Chondrocyte (in vitro differentiated cells): ENCODE data around the gene ENPP6. TPM values are rescaled to one million over a fixed set of nuclear protein-coding genes. Genes with fewer than 3 reads are reported as not detected.

Source experiments
- DNase-seq: peaks from one replicate; pipeline ENCODE4 v3.0.0; 2021; ENCODE audit warnings: mixed read lengths, low spot score
- H3K27ac Mint-ChIP-seq: one replicate; pipeline ENCODE4 v1.8.0; 2021; ENCODE audit warnings: mild to moderate bottlenecking, moderate library complexity, mixed read lengths; ENCODE audit not compliant: unreplicated experiment
- H3K27me3 Mint-ChIP-seq: 2 replicates; pipeline ENCODE4 v1.8.0; 2021; ENCODE audit warnings: low read depth, mixed read lengths
- H3K36me3 Mint-ChIP-seq: 2 replicates; pipeline ENCODE4 v1.8.0; 2021; ENCODE audit warnings: low read depth, mixed read lengths
- H3K4me1 Mint-ChIP-seq: 2 replicates; pipeline ENCODE4 v1.8.0; 2021; ENCODE audit warnings: low read depth, mild to moderate bottlenecking, mixed read lengths
- H3K4me3 Mint-ChIP-seq: one replicate; pipeline ENCODE4 v1.8.0; 2021; ENCODE audit warnings: mild to moderate bottlenecking, moderate library complexity, mixed read lengths; ENCODE audit not compliant: unreplicated experiment
- H3K9me3 Mint-ChIP-seq: 2 replicates; pipeline ENCODE4 v1.8.0; 2021; ENCODE audit warnings: low read depth, mixed read lengths
- total RNA-seq: library from RNA; stranded (reverse); gene quantifications from 3 replicates; pipeline ENCODE4 v1.2.1, GENCODE V29; 2021
- TF ChIP-seq, protein P1 (sequence below): fragments of 200-600 bp; sonication (generic); IDR thresholded peaks from 2 replicates; pipeline ENCODE4 v1.5.0; 2021; ENCODE audit warnings: antibody characterized with exemption, mild to moderate bottlenecking, moderate library complexity

The ENPP6 gene
- total RNA-seq, 1 donor from 2014 or later, result not detected

- peaks cover 4% of the 10 kb centered on the region for H3K27me3 Mint-ChIP-seq
- H3K36me3 Mint-ChIP-seq, result no peaks in the 10 kb centered on the region
- H3K27ac Mint-ChIP-seq, result no peak overlapping the region
- TF ChIP-seq, protein P1, sequence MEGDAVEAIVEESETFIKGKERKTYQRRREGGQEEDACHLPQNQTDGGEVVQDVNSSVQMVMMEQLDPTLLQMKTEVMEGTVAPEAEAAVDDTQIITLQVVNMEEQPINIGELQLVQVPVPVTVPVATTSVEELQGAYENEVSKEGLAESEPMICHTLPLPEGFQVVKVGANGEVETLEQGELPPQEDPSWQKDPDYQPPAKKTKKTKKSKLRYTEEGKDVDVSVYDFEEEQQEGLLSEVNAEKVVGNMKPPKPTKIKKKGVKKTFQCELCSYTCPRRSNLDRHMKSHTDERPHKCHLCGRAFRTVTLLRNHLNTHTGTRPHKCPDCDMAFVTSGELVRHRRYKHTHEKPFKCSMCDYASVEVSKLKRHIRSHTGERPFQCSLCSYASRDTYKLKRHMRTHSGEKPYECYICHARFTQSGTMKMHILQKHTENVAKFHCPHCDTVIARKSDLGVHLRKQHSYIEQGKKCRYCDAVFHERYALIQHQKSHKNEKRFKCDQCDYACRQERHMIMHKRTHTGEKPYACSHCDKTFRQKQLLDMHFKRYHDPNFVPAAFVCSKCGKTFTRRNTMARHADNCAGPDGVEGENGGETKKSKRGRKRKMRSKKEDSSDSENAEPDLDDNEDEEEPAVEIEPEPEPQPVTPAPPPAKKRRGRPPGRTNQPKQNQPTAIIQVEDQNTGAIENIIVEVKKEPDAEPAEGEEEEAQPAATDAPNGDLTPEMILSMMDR, result no peak
- H3K4me1 Mint-ChIP-seq, result peaks cover 12% of the 10 kb centered on the region
- H3K9me3 Mint-ChIP-seq, result peaks cover 2% of the 10 kb centered on the region
- DNase-seq, result no peak
- no peak overlapping the region for H3K4me3 Mint-ChIP-seq
Observed at GRCh38 chr4:184198190-184198589, 19.5 kb downstream of the ENPP6 start.

GRCh38 chr4:184197536-184198082, 20.1 kb downstream of the ENPP6 start:
- DNase-seq, result no peak
- Mint-ChIP-seq H3K27ac (no peak overlapping the region), H3K27me3 (peaks cover 4% of the 10 kb centered on the region), H3K4me1 (peaks cover 12% of the 10 kb centered on the region), H3K36me3 (no peaks in the 10 kb centered on the region), H3K4me3 (no peak overlapping the region), H3K9me3 (peaks cover 4% of the 10 kb centered on the region)
- TF ChIP-seq, protein P1, result no peak

DNA sequence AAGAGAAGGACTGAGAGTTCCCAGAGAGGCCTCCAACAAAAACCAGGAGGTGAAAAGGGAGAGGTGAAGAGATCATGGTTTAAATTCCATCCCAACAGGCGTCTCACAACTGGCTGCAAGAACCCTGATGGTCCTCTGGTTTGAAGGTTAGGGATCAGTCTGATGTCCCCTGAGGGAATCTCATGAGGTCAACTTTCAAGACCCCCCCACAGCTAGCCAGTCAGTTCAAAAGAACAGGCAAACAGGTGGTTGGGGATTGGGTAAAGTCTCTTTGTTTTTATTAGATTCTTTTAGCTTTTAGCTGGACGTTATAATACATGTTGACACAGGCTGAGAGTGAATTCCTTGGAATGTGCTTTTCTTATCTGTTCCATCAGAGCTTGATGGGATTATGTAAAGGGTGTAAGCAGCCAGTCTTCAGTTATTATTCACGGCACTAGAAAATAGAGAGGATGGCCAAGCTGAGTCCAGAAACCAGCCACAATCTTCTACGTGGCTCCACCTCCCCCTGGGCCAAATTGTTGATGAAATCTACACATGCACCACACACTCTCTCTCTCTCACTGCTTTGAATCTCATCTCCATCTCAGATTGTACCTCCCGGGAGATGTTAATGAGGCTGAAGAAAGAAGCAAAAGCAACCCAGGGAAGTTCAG, 20.8 kb downstream of the ENPP6 start:
- no peak overlapping the region for H3K4me3 Mint-ChIP-seq
- TF ChIP-seq, protein P1, result no peak
- no peaks in the 10 kb centered on the region for H3K27me3 Mint-ChIP-seq
- H3K27ac Mint-ChIP-seq, result no peak overlapping the region
- no peak for DNase-seq
- H3K36me3 Mint-ChIP-seq, result no peaks in the 10 kb centered on the region
- H3K4me1 Mint-ChIP-seq, result peaks cover 12% of the 10 kb centered on the region
- peaks cover 4% of the 10 kb centered on the region for H3K9me3 Mint-ChIP-seq

GRCh38 chr4:184193556-184194525, 23.8 kb downstream of the ENPP6 start:
- Mint-ChIP-seq H3K4me1 (peaks cover 8% of the 10 kb centered on the region), H3K9me3 (peaks cover 4% of the 10 kb centered on the region), H3K27me3 (no peaks in the 10 kb centered on the region), H3K36me3 (no peaks in the 10 kb centered on the region), H3K27ac (no peak overlapping the region), H3K4me3 (no peak overlapping the region)
- TF ChIP-seq, protein P1, result no peak
- DNase-seq, result no peak

DNA sequence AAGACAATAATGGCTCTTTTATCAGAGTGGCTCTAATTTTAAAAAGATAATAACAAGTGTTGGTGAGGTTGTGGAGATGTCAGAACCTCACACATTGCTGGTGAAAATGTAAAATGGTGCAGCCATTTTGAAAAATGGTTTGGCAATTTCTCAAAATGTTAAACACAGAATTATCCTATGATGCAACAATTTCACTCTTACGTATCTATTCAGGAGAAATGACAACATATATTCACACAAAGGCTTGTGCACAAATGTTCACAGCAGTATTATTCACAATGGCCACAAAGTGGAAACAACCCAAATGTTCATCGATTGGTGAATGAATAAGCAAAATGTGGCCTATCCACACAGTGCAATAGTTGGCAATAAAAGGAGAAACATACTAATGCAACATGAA, 24.7 kb downstream of the ENPP6 start:
- H3K4me1 Mint-ChIP-seq, result peaks cover 8% of the 10 kb centered on the region
- no peak for DNase-seq
- H3K27ac Mint-ChIP-seq, result no peak overlapping the region

More for the DNA sequence above, 24.7 kb downstream of the ENPP6 start:
- Mint-ChIP-seq H3K36me3 (no peaks in the 10 kb centered on the region), H3K4me3 (no peak overlapping the region), H3K9me3 (peaks cover 4% of the 10 kb centered on the region), H3K27me3 (no peaks in the 10 kb centered on the region)
- TF ChIP-seq, protein P1, result no peak
